Gastrocnemius medialis (tissue), 4 donors: ENCODE results near the gene MAGEB17.

Experiments used
- POLR2A ChIP-seq, 2 donors: fragments of 450-650 bp; IDR thresholded peaks; one replicate each; pipeline ENCODE4 v1.6.1; 2017; ENCODE audit warnings: antibody characterized with exemption in 2 of 2, mild to moderate bottlenecking in 2 of 2, moderate library complexity in 2 of 2
- TF ChIP-seq, protein P1 (sequence below), 5 experiments: fragments of 450-650 bp in 3 of 5; fragments of 200-600 bp in 2 of 5; sonication (generic) in 2 of 5; IDR thresholded peaks in 4 of 5; conservative IDR thresholded peaks in 1 of 5; 1 replicate in 4 of 5; 2 replicates in 1 of 5; pipeline ENCODE4 v1.5.1; 2016 to 2019; ENCODE audit warnings: antibody characterized with exemption in 5 of 5, mild to moderate bottlenecking in 3 of 5, moderate library complexity in 3 of 5

DNA sequence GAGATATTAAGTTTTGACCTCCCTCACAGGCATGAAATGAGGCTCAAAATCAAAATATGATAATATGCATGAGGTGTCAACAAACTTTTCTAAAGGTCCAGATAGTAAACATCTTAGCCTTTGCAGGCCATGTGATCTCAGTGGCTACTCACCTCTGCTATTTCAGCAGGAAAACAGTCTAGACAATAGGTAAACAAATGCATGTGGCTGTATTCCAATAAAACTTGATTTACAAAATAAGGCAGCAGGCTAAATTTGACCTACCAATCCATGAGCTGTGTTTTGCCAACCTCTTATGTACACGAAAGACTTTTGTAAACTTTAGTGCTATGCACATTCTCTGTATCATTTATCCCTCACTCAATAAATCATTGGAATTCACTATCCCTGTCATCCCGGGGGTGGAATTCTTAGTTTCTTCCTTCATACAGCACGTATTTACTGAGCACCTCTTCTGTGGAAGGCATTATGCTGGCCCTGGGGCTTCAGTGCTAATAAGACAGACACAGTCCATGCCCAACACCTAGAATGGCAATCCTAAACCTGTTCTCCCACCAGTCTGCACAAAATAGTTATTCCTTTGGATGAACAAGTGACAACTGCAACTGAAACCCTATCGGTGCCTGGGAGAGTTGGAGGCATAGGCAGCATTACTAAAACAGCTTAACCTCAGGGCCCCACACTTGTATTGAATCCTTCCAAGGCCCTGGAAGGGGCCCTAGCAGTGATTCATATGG, 19.9 kb downstream of the MAGEB17 start:
- TF ChIP-seq, protein P1, sequence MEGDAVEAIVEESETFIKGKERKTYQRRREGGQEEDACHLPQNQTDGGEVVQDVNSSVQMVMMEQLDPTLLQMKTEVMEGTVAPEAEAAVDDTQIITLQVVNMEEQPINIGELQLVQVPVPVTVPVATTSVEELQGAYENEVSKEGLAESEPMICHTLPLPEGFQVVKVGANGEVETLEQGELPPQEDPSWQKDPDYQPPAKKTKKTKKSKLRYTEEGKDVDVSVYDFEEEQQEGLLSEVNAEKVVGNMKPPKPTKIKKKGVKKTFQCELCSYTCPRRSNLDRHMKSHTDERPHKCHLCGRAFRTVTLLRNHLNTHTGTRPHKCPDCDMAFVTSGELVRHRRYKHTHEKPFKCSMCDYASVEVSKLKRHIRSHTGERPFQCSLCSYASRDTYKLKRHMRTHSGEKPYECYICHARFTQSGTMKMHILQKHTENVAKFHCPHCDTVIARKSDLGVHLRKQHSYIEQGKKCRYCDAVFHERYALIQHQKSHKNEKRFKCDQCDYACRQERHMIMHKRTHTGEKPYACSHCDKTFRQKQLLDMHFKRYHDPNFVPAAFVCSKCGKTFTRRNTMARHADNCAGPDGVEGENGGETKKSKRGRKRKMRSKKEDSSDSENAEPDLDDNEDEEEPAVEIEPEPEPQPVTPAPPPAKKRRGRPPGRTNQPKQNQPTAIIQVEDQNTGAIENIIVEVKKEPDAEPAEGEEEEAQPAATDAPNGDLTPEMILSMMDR (IDR thresholded peaks at IDR 0.05 in 4 of 5, conservative IDR thresholded peaks at IDR 0.05 in 1 of 5): no peak
- TF ChIP-seq POLR2A (IDR thresholded peaks at IDR 0.05): no peak
